Sigmoid colon (tissue), 7 donors: ENCODE measurements around the gene CD300H. TPM values are rescaled to one million over a fixed set of nuclear protein-coding genes. Genes with fewer than 3 reads are reported as not detected.
A peak's percentile ranks its signal among the peaks of the same experiment; 100 is the strongest.

Experiments
- DNase-seq: peaks from one replicate; pipeline ENCODE4 v3.0.0-alpha.2; 2019
- H3K27ac ChIP-seq, 4 donors: fragments of 200-600 bp; sonication (generic); one replicate each; pipeline ENCODE4 v1.5.1; 2016 to 2019; ENCODE audit warnings: mild to moderate bottlenecking in 1 of 4
- H3K27me3 ChIP-seq, 3 donors: fragments of 200-600 bp; sonication (generic); one replicate each; pipeline ENCODE4 v1.5.1; 2019; ENCODE audit warnings: mild to moderate bottlenecking in 1 of 3
- H3K36me3 ChIP-seq, 4 donors: fragments of 200-600 bp; sonication (generic); one replicate each; pipeline ENCODE4 v1.5.1; 2016 to 2019
- H3K4me1 ChIP-seq, 4 donors: fragments of 200-600 bp; sonication (generic); one replicate each; pipeline ENCODE4 v1.5.1; 2017 to 2019
- H3K4me3 ChIP-seq, 4 donors: fragments of 200-600 bp; sonication (generic); one replicate each; pipeline ENCODE4 v1.5.1; 2017 to 2019; ENCODE audit warnings: mild to moderate bottlenecking in 2 of 4, moderate library complexity in 1 of 4
- H3K9me3 ChIP-seq, 4 donors: fragments of 200-600 bp in 3 of 4; sonication (generic) in 3 of 4; one replicate each; pipeline versions ENCODE4 v1.5.1 to v1.6.1; 2013 to 2019
- EP300 ChIP-seq, 4 donors: sonication (generic); formaldehyde crosslinking; IDR thresholded peaks; one replicate each; pipeline ENCODE4 v1.6.1; 2017; ENCODE audit warnings: antibody characterized with exemption in 4 of 4
- POLR2A ChIP-seq, 2 donors: fragments of 450-650 bp; IDR thresholded peaks; one replicate each; pipeline ENCODE4 v1.6.1; 2016; ENCODE audit warnings: antibody characterized with exemption in 2 of 2, mild to moderate bottlenecking in 2 of 2, moderate library complexity in 2 of 2
- POLR2AphosphoS5 ChIP-seq, 4 donors: sonication (generic); formaldehyde crosslinking; IDR thresholded peaks; one replicate each; pipeline ENCODE4 v1.6.1; 2017; ENCODE audit warnings: antibody characterized with exemption in 4 of 4
- WGBS, 2 donors: extraction: QIAGEN DNeasy Blood & Tissue Kit; methylation state at CpG; one replicate each; pipeline ENCODE4 v1.1.7; 2013; 5-methylcytosine and 5-hydroxymethylcytosine counted together
- intact Hi-C: fragments of 100-400 bp; cut with DNase I; formaldehyde crosslinking; loops from one replicate; pipeline ENCODE4 v1.15.1; 2023
- polyA plus RNA-seq, 3 donors: library from polyadenylated mRNA; stranded (reverse); fragments of 200-250 nt; gene quantifications; one replicate each; pipeline ENCODE4 v1.2.3, GENCODE V29; 2013
- total RNA-seq, 4 donors: library from RNA; depleted of rRNA; stranded (reverse); fragments of >200 nt; gene quantifications; one replicate each; pipeline ENCODE4 v1.1.0, GENCODE V29; 2016
- TF ChIP-seq, protein P1 (sequence below), 4 experiments: fragments of 450-650 bp in 3 of 4; fragments of 200-600 bp in 1 of 4; IDR thresholded peaks; one replicate each; pipeline ENCODE4 v1.5.1; 2016 to 2019; ENCODE audit warnings: antibody characterized with exemption in 4 of 4, mild to moderate bottlenecking in 3 of 4, moderate library complexity in 2 of 4
- donor health status: healthy with polysubstance abuse.
- donor health status: Bipolar disorder and iron deficiency.
- donor health status: healthy.

Gene CD300H
- total and polyA plus RNA-seq, 7 donors, result 0.20 TPM; not detected in 6

DNA sequence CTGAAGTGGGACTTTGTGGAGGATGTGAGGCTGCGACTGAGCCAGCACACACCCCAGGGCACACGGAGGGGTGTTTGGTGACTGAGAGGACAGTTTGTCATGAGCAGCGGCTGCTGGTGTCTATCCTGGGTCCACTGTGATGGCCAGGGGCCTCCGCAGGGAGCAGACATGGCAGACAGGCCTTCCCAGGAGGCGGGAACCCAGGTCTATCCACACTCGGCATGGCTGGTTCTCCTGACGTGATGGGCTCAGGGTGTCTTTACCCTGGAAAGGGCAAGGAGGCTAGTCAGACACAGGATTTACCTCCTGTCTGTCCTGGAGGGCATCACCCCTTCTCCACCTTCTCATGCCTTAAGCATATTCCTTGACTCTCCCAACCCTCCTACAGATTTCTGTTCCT lies 20.7 kb downstream of the CD300H start:
- DNase-seq, result no peak
- no peaks in the 10 kb centered on the region for H3K27me3 ChIP-seq
- WGBS, 2 donors, result 89% methylated on average over 7 of the region's 7 CpGs
- no peak overlapping the region for H3K27ac ChIP-seq
- no peaks in the 10 kb centered on the region for H3K4me1 ChIP-seq
- TF ChIP-seq POLR2A (IDR thresholded peaks at IDR 0.05), result no peak
- TF ChIP-seq POLR2AphosphoS5 (IDR thresholded peaks at IDR 0.05), result no peak
- no peaks in the 10 kb centered on the region for H3K9me3 ChIP-seq
- intact Hi-C loops, result no loop called here
- H3K4me3 ChIP-seq, result no peak overlapping the region
- H3K36me3 ChIP-seq, result no peaks in the 10 kb centered on the region

DNA sequence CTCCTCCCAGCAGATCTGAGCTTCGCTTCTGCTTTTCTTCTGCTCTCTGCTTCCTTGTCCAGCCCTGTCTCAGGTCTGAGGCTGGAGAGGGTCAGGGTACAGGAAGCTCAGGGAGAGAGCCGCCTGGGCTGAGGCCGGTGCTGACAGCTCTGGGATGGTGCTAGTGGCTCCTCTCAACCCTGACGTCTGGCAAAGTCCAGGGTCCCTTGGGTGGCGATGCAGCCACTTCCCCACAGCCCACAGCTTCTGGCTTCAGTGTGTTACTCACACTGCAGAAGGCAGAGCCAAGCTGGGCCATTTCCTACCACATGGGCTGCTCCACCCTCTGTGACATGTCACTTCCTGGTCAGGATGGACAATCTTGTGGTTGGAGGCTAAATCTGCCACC lies 21.5 kb downstream of the CD300H start, which contains the start of gene CD300C:
Gene CD300C, minus strand, starts transcription at position 273 of the 388 bp plus-strand sequence. CDS start 333 bp downstream, outside the sequence.
- intact Hi-C loops, result no loop called here
- WGBS, 2 donors, result 62 to 78% methylated on average over 5 of the region's 5 CpGs
- DNase-seq, result no peak
- H3K36me3 ChIP-seq, result no peaks in the 10 kb centered on the region
- H3K27ac ChIP-seq, result peak within 1 kb of the TSS in 1 of 4 donors; percentile 25
- H3K27me3 ChIP-seq, result no peaks in the 10 kb centered on the region
- no peaks in the 10 kb centered on the region for H3K9me3 ChIP-seq
- TF ChIP-seq, protein P1, sequence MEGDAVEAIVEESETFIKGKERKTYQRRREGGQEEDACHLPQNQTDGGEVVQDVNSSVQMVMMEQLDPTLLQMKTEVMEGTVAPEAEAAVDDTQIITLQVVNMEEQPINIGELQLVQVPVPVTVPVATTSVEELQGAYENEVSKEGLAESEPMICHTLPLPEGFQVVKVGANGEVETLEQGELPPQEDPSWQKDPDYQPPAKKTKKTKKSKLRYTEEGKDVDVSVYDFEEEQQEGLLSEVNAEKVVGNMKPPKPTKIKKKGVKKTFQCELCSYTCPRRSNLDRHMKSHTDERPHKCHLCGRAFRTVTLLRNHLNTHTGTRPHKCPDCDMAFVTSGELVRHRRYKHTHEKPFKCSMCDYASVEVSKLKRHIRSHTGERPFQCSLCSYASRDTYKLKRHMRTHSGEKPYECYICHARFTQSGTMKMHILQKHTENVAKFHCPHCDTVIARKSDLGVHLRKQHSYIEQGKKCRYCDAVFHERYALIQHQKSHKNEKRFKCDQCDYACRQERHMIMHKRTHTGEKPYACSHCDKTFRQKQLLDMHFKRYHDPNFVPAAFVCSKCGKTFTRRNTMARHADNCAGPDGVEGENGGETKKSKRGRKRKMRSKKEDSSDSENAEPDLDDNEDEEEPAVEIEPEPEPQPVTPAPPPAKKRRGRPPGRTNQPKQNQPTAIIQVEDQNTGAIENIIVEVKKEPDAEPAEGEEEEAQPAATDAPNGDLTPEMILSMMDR (IDR thresholded peaks at IDR 0.05), result no peak
- no peak for TF ChIP-seq EP300 (IDR thresholded peaks at IDR 0.05)
- peak in 1 of 4 donors; percentile 27 for TF ChIP-seq POLR2AphosphoS5 (IDR thresholded peaks at IDR 0.05)
- TF ChIP-seq POLR2A (IDR thresholded peaks at IDR 0.05), result no peak
- peak within 1 kb of the TSS in 1 of 4 donors; percentile 20 for H3K4me3 ChIP-seq
- no peaks in the 10 kb centered on the region for H3K4me1 ChIP-seq

DNA sequence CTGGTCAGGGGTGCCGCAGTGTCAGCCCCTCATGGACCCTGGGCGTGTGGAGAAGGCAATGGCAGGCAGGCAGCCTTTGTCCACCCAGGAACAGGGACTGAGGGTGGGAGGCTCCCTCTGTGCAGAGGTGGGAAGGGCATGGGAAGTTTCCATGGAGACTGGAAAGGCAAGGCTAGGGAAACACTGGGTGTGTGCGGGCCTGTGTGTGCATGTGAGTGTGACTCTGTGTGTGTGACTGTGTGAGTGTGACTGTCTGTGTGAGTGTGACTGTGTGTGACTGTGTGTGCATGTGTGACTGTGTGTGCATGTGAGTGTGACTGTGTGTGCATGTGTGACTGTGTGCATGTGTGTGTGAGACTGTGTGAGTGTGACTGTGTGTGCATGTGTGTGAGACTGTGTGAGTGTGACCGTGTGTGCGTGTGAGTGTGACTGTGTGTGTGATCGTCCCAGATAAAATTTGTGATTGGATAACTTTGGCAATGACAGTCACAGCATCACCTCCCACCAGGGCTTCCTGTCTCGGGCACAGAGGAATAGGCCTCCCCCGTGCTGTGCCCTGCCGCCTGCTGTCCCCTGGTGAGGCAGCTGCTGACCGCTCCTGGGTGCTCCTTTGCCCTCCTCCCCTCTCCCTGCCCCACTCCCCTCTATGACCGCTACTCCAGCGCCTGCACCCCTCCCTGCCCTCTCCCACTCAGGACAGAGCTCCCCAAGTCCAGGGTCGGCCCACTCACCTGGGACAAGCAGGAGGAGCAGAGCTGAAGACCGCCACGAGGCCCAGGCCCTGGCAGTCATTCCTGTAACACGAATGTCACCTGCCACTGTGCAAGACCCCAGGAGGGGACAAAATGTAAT lies 22.1 kb downstream of the CD300H start:
- intact Hi-C loops, result no loop called here
- TF ChIP-seq EP300 (IDR thresholded peaks at IDR 0.05) (no peak), POLR2A (IDR thresholded peaks at IDR 0.05) (no peak), POLR2AphosphoS5 (IDR thresholded peaks at IDR 0.05) (no peak)
- TF ChIP-seq, protein P1 (IDR thresholded peaks at IDR 0.05), result no peak

DNA sequence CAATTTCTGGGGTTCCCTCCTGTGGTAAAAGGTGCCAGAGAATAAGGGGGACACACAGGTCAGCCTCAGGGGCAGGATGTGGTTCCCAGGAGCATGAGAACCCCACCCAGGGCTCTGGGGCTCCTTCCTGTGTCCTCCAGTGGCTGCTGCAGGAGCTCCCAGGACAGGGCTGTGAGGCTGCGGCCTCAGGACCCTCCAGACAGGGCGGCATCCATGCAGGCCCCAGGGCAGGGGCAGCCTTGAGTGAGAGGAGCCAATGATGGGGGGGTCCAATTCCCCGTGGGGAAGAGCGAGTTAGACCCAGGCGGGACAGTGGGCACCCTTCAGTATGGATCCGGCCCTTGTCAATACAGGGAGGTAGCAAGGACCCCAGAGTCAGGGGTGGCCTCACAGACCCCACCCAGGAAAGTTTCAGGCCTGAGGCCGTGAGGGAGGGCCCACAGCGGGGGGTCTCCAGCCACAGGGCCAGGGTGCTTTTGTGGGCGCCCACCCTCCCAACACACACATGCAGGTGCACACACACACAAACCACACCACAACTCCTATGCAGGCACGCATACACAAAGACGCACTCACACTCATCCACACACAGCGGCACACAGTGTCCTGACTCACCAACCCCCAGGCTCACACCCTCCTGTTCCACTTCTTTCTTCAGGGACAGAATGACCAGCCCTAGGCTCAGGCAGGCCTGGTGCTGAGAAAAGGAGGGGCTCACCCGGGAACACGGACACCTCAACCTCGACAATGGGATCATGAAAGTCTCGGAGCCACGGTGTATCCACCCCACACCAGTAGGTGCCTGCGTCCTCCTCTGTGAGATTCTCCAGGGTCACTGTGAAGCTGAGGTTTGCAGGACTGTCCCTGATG lies 23.2 kb downstream of the CD300H start:
- 86 to 89% methylated on average over 18 of the region's 18 CpGs for WGBS, 2 donors
- TF ChIP-seq EP300 (IDR thresholded peaks at IDR 0.05) (no peak), POLR2A (IDR thresholded peaks at IDR 0.05) (no peak), POLR2AphosphoS5 (IDR thresholded peaks at IDR 0.05) (no peak)
- TF ChIP-seq, protein P1 (IDR thresholded peaks at IDR 0.05), result no peak
- Histone ChIP-seq H3K27me3 (no peaks in the 10 kb centered on the region), H3K27ac (no peak overlapping the region), H3K4me1 (no peaks in the 10 kb centered on the region), H3K9me3 (no peaks in the 10 kb centered on the region), H3K36me3 (no peaks in the 10 kb centered on the region), H3K4me3 (no peak overlapping the region)
- intact Hi-C loops, result no loop called here
- no peak for DNase-seq

More for the DNA sequence above, 22.1 kb downstream of the CD300H start:
- 77 to 87% methylated on average over 16 of the region's 16 CpGs for WGBS, 2 donors
- Histone ChIP-seq H3K9me3 (no peaks in the 10 kb centered on the region), H3K4me1 (no peaks in the 10 kb centered on the region), H3K36me3 (no peaks in the 10 kb centered on the region), H3K4me3 (peak overlapping the region in 1 of 4 donors; percentile 20), H3K27me3 (no peaks in the 10 kb centered on the region), H3K27ac (peak overlapping the region in 1 of 4 donors; percentile 25)
- DNase-seq, result no peak

DNA sequence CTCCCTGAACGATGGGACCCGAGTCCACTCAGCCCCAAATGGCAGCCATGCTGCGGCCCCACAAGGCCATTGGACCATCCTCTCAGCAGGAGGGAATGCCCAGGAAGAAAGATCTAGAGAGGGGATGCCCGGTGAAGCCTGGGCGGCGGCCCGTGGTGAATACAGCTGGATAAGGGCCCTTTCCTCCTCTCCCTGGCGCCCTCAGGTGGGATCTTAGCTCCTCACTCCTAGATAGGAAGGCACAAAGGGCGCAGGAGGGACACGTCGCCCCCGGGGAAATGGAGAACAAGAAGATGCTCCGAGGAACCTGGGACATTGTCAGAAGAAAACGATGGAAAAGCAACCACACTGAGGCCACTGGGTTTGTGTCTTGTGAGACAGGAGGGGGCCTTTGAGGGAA lies 23.9 kb downstream of the CD300H start:
- WGBS, 2 donors, result 76 to 84% methylated on average over 14 of the region's 14 CpGs
- Histone ChIP-seq H3K36me3 (no peaks in the 10 kb centered on the region), H3K9me3 (no peaks in the 10 kb centered on the region), H3K4me1 (no peaks in the 10 kb centered on the region), H3K4me3 (no peak overlapping the region), H3K27me3 (no peaks in the 10 kb centered on the region), H3K27ac (no peak overlapping the region)
- no peak for TF ChIP-seq POLR2AphosphoS5 (IDR thresholded peaks at IDR 0.05)
- TF ChIP-seq, protein P1 (IDR thresholded peaks at IDR 0.05), result no peak
- TF ChIP-seq POLR2A (IDR thresholded peaks at IDR 0.05), result no peak
- TF ChIP-seq EP300 (IDR thresholded peaks at IDR 0.05), result no peak
- intact Hi-C loops, result no loop called here
- DNase-seq, result peak; percentile 44
